ENCODE data around the gene GAB4. TPM values are rescaled to one million over a fixed set of nuclear protein-coding genes. Genes with fewer than 3 reads are reported as not detected.
"Not testable (repeated sequence)": the region's sequence is repeated elsewhere in the genome, so short reads cannot be mapped to it uniquely, and the experiment has no call there.

Gene GAB4
- total RNA-seq, 1 donor from 2014 or later = not detected

GRCh38 chr22:16954060-16954403 is 54.0 kb downstream of the GAB4 start:
- intact Hi-C loops (cut with DNase I) = no loop called here

DNA sequence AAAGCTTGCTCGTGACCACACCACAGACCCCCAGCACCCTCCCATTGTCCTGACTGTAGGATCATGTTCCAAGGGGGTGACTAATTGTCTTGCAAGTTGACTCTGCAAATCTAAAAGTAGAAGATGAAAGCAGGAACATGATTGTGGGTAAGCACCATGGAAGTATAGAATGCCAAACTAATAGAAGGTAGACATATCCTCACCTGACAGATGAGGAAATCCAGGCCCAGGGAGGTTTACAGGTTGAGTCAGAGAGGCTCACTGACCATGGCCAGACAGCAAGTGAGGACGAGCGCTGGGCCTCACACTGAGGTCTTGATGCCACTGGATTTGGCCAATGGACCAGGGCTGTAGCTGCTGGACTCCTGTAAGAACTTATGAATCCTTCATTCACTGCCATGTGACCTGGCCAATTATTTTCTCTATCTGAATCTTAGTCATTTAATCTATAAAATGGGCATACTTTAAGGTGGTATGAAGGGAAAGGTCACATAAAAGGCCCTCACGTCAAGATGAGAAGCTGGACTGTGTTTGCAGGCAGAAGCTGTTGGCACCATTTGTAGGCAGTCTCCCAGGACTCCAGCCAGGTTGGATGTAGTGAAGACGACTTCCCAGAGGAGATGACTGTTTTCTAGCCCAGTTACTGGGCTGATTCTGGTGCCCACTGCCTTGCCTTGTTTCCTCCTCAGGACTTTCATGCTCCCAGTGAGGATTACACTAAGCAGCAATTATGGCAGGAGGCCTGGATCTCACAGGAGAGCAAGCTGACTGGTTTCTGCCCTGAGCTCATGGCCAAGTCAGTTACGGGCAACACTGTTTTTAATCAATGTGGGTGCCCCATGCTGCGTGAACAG is 54.6 kb downstream of the GAB4 start:
- Histone ChIP-seq H3K27ac (no peak overlapping the region), H3K9me3 (no peaks in the 10 kb centered on the region), H3K4me1 (no peaks in the 10 kb centered on the region), H3K27me3 (no peaks in the 10 kb centered on the region), H3K4me3 (no peak overlapping the region), H3K36me3 (no peaks in the 10 kb centered on the region)
- intact Hi-C loops (cut with DNase I) = no loop called here
- peak in 1 of 2 donors; percentile 74 for DNase-seq (ENCODE audit: extremely low spot score in 2 of 2)
- TF ChIP-seq CTCF (IDR thresholded peaks at IDR 0.05) (no peak), POLR2AphosphoS5 (IDR thresholded peaks at IDR 0.05; ENCODE audit: insufficient read depth in 1 of 2, low read depth in 1 of 2) (no peak)

More at GRCh38 chr22:16954060-16954403, 54.0 kb downstream of the GAB4 start:
- TF ChIP-seq POLR2A (IDR thresholded peaks at IDR 0.05) (no peak), CTCF (IDR thresholded peaks at IDR 0.05) (no peak), POLR2AphosphoS5 (IDR thresholded peaks at IDR 0.05; ENCODE audit: insufficient read depth in 1 of 2, low read depth in 1 of 2) (no peak)
- H3K4me1 ChIP-seq = no peaks in the 10 kb centered on the region
- H3K27ac ChIP-seq = no peak overlapping the region
- H3K36me3 ChIP-seq = no peaks in the 10 kb centered on the region
- H3K9me3 ChIP-seq = no peaks in the 10 kb centered on the region
- no peaks in the 10 kb centered on the region for H3K27me3 ChIP-seq
- H3K4me3 ChIP-seq = no peak overlapping the region
- DNase-seq (ENCODE audit: extremely low spot score in 2 of 2) = no peak

DNA sequence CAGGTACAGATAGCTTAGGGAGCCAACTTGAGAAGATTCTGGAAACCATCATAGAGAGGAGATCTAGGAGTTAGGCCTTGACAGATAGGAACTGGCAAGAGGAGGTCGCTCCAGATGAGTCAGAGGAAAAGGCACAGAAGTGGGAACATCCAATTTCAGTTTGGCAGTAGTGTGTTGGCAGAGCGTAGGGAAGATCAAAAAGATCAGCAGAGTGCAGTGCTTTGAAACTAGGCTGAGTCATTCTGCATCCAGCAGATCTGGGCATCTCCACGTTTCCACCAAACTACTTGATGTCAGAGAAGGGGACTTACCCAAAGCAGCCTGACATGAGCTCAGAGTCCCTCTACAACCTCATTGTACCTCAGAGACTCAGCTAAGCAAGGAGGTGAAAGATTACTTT is 58.5 kb downstream of the GAB4 start:
- no peak overlapping the region for H3K27ac ChIP-seq
- H3K36me3 ChIP-seq = no peaks in the 10 kb centered on the region
- intact Hi-C loops (cut with DNase I) = no loop called here
- no peaks in the 10 kb centered on the region for H3K27me3 ChIP-seq
- DNase-seq (ENCODE audit: extremely low spot score in 2 of 2) = peak in 1 of 2 donors; percentile 54
- no peak overlapping the region for H3K4me3 ChIP-seq
- no peaks in the 10 kb centered on the region for H3K4me1 ChIP-seq
- no peaks in the 10 kb centered on the region for H3K9me3 ChIP-seq
- no peak for TF ChIP-seq POLR2AphosphoS5 (IDR thresholded peaks at IDR 0.05; ENCODE audit: insufficient read depth in 1 of 2, low read depth in 1 of 2)
- no peak for TF ChIP-seq CTCF (IDR thresholded peaks at IDR 0.05)
- no peak for TF ChIP-seq POLR2A (IDR thresholded peaks at IDR 0.05)

- Histone ChIP-seq H3K27ac (no peak overlapping the region), H3K27me3 (no peaks in the 10 kb centered on the region), H3K9me3 (no peaks in the 10 kb centered on the region), H3K36me3 (no peaks in the 10 kb centered on the region), H3K4me3 (no peak overlapping the region), H3K4me1 (no peaks in the 10 kb centered on the region)
- TF ChIP-seq POLR2AphosphoS5 (IDR thresholded peaks at IDR 0.05; ENCODE audit: insufficient read depth in 1 of 2, low read depth in 1 of 2) (no peak), CTCF (IDR thresholded peaks at IDR 0.05) (no peak), POLR2A (IDR thresholded peaks at IDR 0.05) (no peak)
- no peak for DNase-seq (ENCODE audit: extremely low spot score in 2 of 2)
- intact Hi-C loops (cut with DNase I) = no loop called here
These were observed 70.2 kb downstream of the GAB4 start for GRCh38 chr22:16937811-16938210.

GRCh38 chr22:16937209-16937608 is 70.8 kb downstream of the GAB4 start:
- H3K36me3 ChIP-seq; DNase-seq (ENCODE audit: extremely low spot score in 2 of 2); intact Hi-C loops (cut with DNase I); H3K27me3 ChIP-seq; H3K9me3 ChIP-seq; H3K4me3 ChIP-seq; H3K4me1 ChIP-seq; H3K27ac ChIP-seq: not testable (repeated sequence)

Data from vagina (tissue), 2 donors.